Suprapubic skin (tissue), 4 donors: Measurements from ENCODE around the gene VAMP2. TPM values are rescaled to one million over a fixed set of nuclear protein-coding genes. Genes with fewer than 3 reads are reported as not detected.

ENCODE experiments used
- DNase-seq, 2 donors: peaks; one replicate each; pipeline ENCODE4 v3.0.0-alpha.2; 2019; ENCODE audit warnings: low spot score in 2 of 2
- H3K27ac ChIP-seq: fragments of 200-600 bp; sonication (generic); one replicate; pipeline ENCODE4 v1.5.1; 2019
- H3K27me3 ChIP-seq: fragments of 200-600 bp; sonication (generic); one replicate; pipeline ENCODE4 v1.5.1; 2019
- H3K36me3 ChIP-seq: fragments of 200-600 bp; sonication (generic); one replicate; pipeline ENCODE4 v1.5.1; 2019
- H3K4me1 ChIP-seq: fragments of 200-600 bp; sonication (generic); one replicate; pipeline ENCODE4 v1.5.1; 2019
- H3K4me3 ChIP-seq: fragments of 200-600 bp; sonication (generic); one replicate; pipeline ENCODE4 v1.5.1; 2019; ENCODE audit warnings: mild to moderate bottlenecking
- H3K9me3 ChIP-seq: fragments of 200-600 bp; sonication (generic); one replicate; pipeline ENCODE4 v1.5.1; 2019
- CTCF ChIP-seq, 2 donors: fragments of 200-600 bp in 1 of 2; fragments of 450-650 bp in 1 of 2; sonication (generic) in 1 of 2; IDR thresholded peaks; one replicate each; pipeline ENCODE4 v1.5.1; 2016 to 2019; ENCODE audit warnings: antibody characterized with exemption in 2 of 2, mild to moderate bottlenecking in 1 of 2, moderate library complexity in 1 of 2
- EP300 ChIP-seq: sonication (generic); formaldehyde crosslinking; IDR thresholded peaks from one replicate; pipeline ENCODE4 v1.6.1; 2017; ENCODE audit warnings: antibody characterized with exemption
- POLR2A ChIP-seq, 2 donors: fragments of 450-650 bp; IDR thresholded peaks; one replicate each; pipeline ENCODE4 v1.6.1; 2017; ENCODE audit warnings: antibody characterized with exemption in 2 of 2, mild to moderate bottlenecking in 2 of 2, moderate library complexity in 2 of 2
- POLR2AphosphoS5 ChIP-seq, 3 donors: sonication (generic); formaldehyde crosslinking; IDR thresholded peaks; one replicate each; pipeline ENCODE4 v1.6.1; 2017; ENCODE audit warnings: antibody characterized with exemption in 3 of 3
- WGBS: methylation state at CpG from one replicate; pipeline ENCODE4 v1.1.5; 2018; 5-methylcytosine and 5-hydroxymethylcytosine counted together
- total RNA-seq, 4 donors: library from RNA; depleted of rRNA; stranded (reverse); fragments of >200 nt; gene quantifications; one replicate each; pipeline ENCODE4 v1.1.0, GENCODE V29; 2016

VAMP2 gene
- total RNA-seq, 4 donors from 2014 or later: 41.2 to 64.3 (median 52.8) TPM

GRCh38 chr17:8133941-8134340, 28.8 kb downstream of the VAMP2 start:
- no peaks in the 10 kb centered on the region for H3K27me3 ChIP-seq
- H3K36me3 ChIP-seq: no peaks in the 10 kb centered on the region
- no peak overlapping the region for H3K4me3 ChIP-seq
- H3K9me3 ChIP-seq: no peaks in the 10 kb centered on the region
- peaks cover 10% of the 10 kb centered on the region for H3K4me1 ChIP-seq
- WGBS: 88% methylated on average over 4 of the region's 4 CpGs
- TF ChIP-seq EP300 (no peak), CTCF (IDR thresholded peaks at IDR 0.05) (no peak), POLR2AphosphoS5 (IDR thresholded peaks at IDR 0.05) (no peak), POLR2A (IDR thresholded peaks at IDR 0.05) (no peak)
- DNase-seq: no peak
- H3K27ac ChIP-seq: no peak overlapping the region

- no peaks in the 10 kb centered on the region for H3K36me3 ChIP-seq
- DNase-seq: no peak
- no peak overlapping the region for H3K4me3 ChIP-seq
- no peak overlapping the region for H3K27ac ChIP-seq
- no peak for TF ChIP-seq CTCF (IDR thresholded peaks at IDR 0.05)
- 72% methylated on average over 11 of the region's 12 CpGs for WGBS
- H3K4me1 ChIP-seq: peaks cover 7% of the 10 kb centered on the region
- H3K9me3 ChIP-seq: no peaks in the 10 kb centered on the region
- no peaks in the 10 kb centered on the region for H3K27me3 ChIP-seq
These were observed 29.3 kb downstream of the VAMP2 start for GRCh38 chr17:8133399-8133798.

- Histone ChIP-seq H3K27ac (no peak overlapping the region), H3K27me3 (no peaks in the 10 kb centered on the region), H3K4me3 (no peak overlapping the region), H3K9me3 (no peaks in the 10 kb centered on the region), H3K36me3 (no peaks in the 10 kb centered on the region), H3K4me1 (peaks cover 5% of the 10 kb centered on the region)
- DNase-seq: no peak
- 61% methylated on average over 3 of the region's 3 CpGs for WGBS
- TF ChIP-seq POLR2AphosphoS5 (IDR thresholded peaks at IDR 0.05): no peak
- no peak for TF ChIP-seq CTCF (IDR thresholded peaks at IDR 0.05)
- no peak for TF ChIP-seq EP300
- TF ChIP-seq POLR2A (IDR thresholded peaks at IDR 0.05): no peak
These were observed 30.8 kb downstream of the VAMP2 start for GRCh38 chr17:8131844-8132441.

GRCh38 chr17:8128125-8128784, 34.5 kb downstream of the VAMP2 start:
- TF ChIP-seq POLR2AphosphoS5 (IDR thresholded peaks at IDR 0.05) (no peak), EP300 (no peak), CTCF (IDR thresholded peaks at IDR 0.05) (no peak), POLR2A (IDR thresholded peaks at IDR 0.05) (no peak)
- DNase-seq: no peak
- no peak overlapping the region for H3K27ac ChIP-seq
- peaks cover 7% of the 10 kb centered on the region for H3K27me3 ChIP-seq
- H3K36me3 ChIP-seq: no peaks in the 10 kb centered on the region
- H3K9me3 ChIP-seq: no peaks in the 10 kb centered on the region
- 84% methylated on average over 14 of the region's 14 CpGs for WGBS
- peaks cover 42% of the 10 kb centered on the region for H3K4me1 ChIP-seq
- H3K4me3 ChIP-seq: no peak overlapping the region

GRCh38 chr17:8126491-8127066, 36.2 kb downstream of the VAMP2 start:
- Histone ChIP-seq H3K36me3 (no peaks in the 10 kb centered on the region), H3K27me3 (peaks cover 17% of the 10 kb centered on the region), H3K4me1 (peaks cover 59% of the 10 kb centered on the region), H3K4me3 (peak overlapping the region; percentile 74), H3K27ac (peak overlapping the region; percentile 17), H3K9me3 (no peaks in the 10 kb centered on the region)
- 0% methylated on average over 20 of the region's 45 CpGs for WGBS
- TF ChIP-seq CTCF (IDR thresholded peaks at IDR 0.05): no peak
- no peak for TF ChIP-seq EP300
- no peak for TF ChIP-seq POLR2A (IDR thresholded peaks at IDR 0.05)
- TF ChIP-seq POLR2AphosphoS5 (IDR thresholded peaks at IDR 0.05): no peak
- DNase-seq: no peak
